Esophagus squamous epithelium (tissue), 5 donors: Measurements from ENCODE around the gene CYP2W1. TPM values are rescaled to one million over a fixed set of nuclear protein-coding genes. Genes with fewer than 3 reads are reported as not detected.

ENCODE experiments used
- DNase-seq: peaks from one replicate; lab custom pipeline; 2025; lab: John Stamatoyannopoulos, UW
- H3K27ac ChIP-seq, 4 donors: fragments of 200-600 bp; sonication (generic); one replicate each; pipeline ENCODE4 v1.5.1; 2016 to 2019; ENCODE audit warnings: mild to moderate bottlenecking in 1 of 4
- H3K27me3 ChIP-seq, 4 donors: fragments of 200-600 bp; sonication (generic); 1 replicate in 3 of 4; 2 replicates in 1 of 4; pipeline versions ENCODE4 v1.5.1 to v1.6.0; 2017 to 2021; ENCODE audit warnings: antibody characterized with exemption in 1 of 4
- H3K36me3 ChIP-seq, 3 donors: fragments of 200-600 bp; sonication (generic); one replicate each; pipeline ENCODE4 v1.5.1; 2016 to 2019
- H3K4me1 ChIP-seq, 3 donors: fragments of 200-600 bp; sonication (generic); one replicate each; pipeline ENCODE4 v1.5.1; 2017 to 2019
- H3K4me3 ChIP-seq, 4 donors: fragments of 200-600 bp; sonication (generic); 1 replicate in 3 of 4; 2 replicates in 1 of 4; pipeline ENCODE4 v1.5.1; 2016 to 2019; ENCODE audit warnings: mild to moderate bottlenecking in 2 of 4, moderate library complexity in 1 of 4
- H3K9me3 ChIP-seq, 3 donors: fragments of 200-600 bp; sonication (generic); one replicate each; pipeline ENCODE4 v1.5.1; 2016 to 2019
- CTCF ChIP-seq, 6 experiments: fragments of 450-650 bp in 4 of 6; fragments of 200-600 bp in 2 of 6; sonication (generic) in 2 of 6; IDR thresholded peaks; one replicate each; pipeline ENCODE4 v1.5.1; 2016 to 2019; ENCODE audit warnings: antibody characterized with exemption in 6 of 6, mild to moderate bottlenecking in 4 of 6, moderate library complexity in 4 of 6
- POLR2A ChIP-seq, 4 donors: fragments of 450-650 bp; IDR thresholded peaks; one replicate each; pipeline ENCODE4 v1.6.1; 2017; ENCODE audit warnings: antibody characterized with exemption in 4 of 4, mild to moderate bottlenecking in 4 of 4, moderate library complexity in 3 of 4
- WGBS, 2 donors: methylation state at CpG; one replicate each; pipeline ENCODE4 v1.1.5; 2018; 5-methylcytosine and 5-hydroxymethylcytosine counted together
- intact Hi-C: fragments of 100-400 bp; cut with DNase I; formaldehyde crosslinking; loops from one replicate; pipeline ENCODE4 v1.15.0; 2022
- total RNA-seq, 4 donors: library from RNA; depleted of rRNA; stranded (reverse); fragments of >200 nt; gene quantifications; one replicate each; pipeline ENCODE4 v1.1.0, GENCODE V29; 2016
- donor health status: DM: yes; HTN: yes; CAD: no.

CYP2W1 gene
- total RNA-seq, 4 donors from 2014 or later = 0.76 TPM; not detected in 3

DNA sequence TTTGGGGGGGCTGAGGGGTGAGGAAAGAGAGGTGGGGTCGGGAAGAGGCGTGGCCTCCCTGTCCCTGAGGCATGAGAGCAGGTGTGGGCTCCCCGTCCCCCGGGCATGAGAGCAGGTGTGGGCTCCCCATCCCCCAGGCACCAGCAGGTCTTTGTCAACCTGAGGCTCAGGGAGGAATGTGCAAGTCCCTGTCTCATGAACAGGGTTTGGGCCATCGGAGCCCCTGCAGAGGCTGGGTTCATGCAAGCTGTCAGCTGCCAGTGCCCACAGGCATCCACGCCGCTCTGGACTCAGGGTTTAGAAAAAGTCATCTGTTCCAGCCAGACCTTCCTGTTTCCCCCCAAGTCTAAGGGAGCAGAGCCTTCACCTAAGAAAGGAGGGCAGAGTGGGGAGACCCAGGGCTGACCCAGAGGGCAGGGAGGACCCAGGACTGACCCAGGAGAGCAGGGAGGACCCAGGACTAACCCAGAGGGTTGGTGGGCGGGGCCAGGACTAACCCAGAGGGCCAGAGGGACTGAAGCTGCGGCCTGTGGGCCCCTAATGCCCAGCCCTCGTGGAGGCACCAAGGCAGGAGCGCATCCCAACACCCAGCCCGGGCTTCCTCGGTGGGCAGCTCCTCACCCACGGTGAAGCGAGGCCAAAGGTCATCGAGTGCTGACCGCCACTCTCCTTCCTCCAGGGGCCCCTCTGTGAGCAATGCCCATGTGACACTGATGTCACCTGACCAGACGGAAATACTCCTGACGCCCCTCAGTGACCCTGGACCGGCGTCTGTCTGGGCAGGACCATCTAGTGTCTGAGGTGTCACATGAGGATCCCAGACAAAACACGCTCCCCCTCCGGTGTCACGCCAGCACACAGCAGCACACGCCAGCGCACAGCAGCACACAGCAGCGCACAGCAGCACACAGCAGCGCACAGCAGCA, 32.5 kb downstream of the CYP2W1 start:
- Histone ChIP-seq H3K4me3 (no peak overlapping the region), H3K27ac (no peak overlapping the region), H3K4me1 (peaks cover 5 to 44% (median 13%) of the 10 kb centered on the region in 3 donors), H3K27me3 (no peaks in the 10 kb centered on the region), H3K36me3 (peaks cover 0 to 17% (median 0%) of the 10 kb centered on the region in 3 donors), H3K9me3 (no peaks in the 10 kb centered on the region)
- 84% methylated on average over 7 of the region's 28 CpGs; no CpG with 5 or more reads in 1 of the 2 donors for WGBS, 2 donors
- intact Hi-C loops = no loop called here
- TF ChIP-seq POLR2A (IDR thresholded peaks at IDR 0.05) = no peak
- TF ChIP-seq CTCF (IDR thresholded peaks at IDR 0.05) = no peak
- no peak for DNase-seq

DNA sequence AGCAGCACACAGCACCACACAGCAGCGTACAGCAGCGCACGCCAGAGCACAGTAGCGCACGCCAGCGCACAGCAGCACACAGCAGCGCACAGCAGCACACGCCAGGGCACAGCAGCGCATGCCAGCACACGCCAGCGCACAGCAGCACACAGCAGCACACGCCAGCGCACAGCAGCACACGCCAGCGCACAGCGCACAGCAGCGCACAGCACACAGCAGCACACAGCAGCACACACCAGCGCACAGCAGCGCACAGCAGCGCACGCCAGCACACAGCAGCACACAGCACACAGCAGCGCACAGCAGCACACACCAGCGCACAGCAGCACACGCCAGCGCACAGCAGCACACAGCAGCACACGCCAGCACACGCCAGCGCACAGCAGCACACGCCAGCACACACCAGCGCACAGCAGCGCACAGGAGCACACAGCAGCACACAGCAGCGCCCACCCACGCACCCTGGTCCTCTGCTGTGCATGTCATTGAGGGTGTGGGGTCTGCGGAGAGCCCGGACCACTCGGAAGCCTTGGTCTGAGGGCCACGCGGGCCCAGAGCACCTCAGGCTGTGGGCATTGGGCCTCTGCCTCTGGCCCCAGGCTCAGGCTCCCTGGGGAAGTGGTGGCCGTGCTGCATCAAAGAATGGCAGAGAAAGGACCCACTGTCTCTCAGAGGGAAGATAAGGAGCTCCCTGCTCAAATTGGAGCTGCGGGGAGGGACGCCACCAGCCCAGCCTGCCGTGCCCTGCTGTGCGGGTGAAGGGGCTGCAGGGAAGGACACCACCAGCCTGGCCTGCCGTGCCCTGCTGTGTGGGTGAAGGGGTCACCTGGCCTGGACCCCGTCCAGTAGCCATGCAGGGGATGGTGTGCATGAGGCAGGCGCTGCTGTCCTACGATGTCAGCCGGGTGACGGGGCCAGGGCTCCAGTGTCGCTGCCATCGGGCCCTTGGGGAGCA, 33.9 kb downstream of the CYP2W1 start:
- no peak overlapping the region for H3K27ac ChIP-seq
- H3K4me3 ChIP-seq = no peak overlapping the region
- no peak for DNase-seq
- peaks cover 5 to 37% (median 13%) of the 10 kb centered on the region in 3 donors for H3K4me1 ChIP-seq
- intact Hi-C loops = no loop called here
- H3K27me3 ChIP-seq = no peaks in the 10 kb centered on the region
- no peaks in the 10 kb centered on the region for H3K9me3 ChIP-seq
- 83 to 92% methylated on average over 2 to 16 of the region's 51 CpGs for WGBS, 2 donors
- TF ChIP-seq POLR2A (IDR thresholded peaks at IDR 0.05) = no peak
- TF ChIP-seq CTCF (IDR thresholded peaks at IDR 0.05) = no peak
- H3K36me3 ChIP-seq = peaks cover 0 to 31% (median 0%) of the 10 kb centered on the region in 3 donors

- no peaks in the 10 kb centered on the region for H3K9me3 ChIP-seq
Observed at GRCh38 chr7:1017586-1018333, 34.8 kb downstream of the CYP2W1 start.

DNA sequence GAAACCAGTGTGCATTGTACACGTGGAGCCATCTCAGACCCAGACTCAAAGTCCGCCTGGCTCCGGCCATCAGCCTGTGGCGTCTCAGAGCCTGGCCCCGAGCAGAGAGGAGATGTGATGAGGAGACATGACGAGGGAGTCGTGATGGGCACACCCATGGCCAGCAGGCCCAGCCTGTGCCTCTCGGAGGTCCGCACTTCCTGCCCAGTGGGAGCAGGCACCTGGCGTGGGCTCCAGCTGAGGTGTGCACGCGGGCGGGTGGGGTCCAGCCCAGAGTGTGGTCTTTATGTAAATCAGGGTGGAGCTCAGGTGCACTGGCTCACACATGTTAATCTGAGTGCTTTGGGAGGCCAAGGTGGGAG, 35.3 kb downstream of the CYP2W1 start:
- Histone ChIP-seq H3K4me3 (no peak overlapping the region), H3K36me3 (peaks cover 0 to 44% (median 0%) of the 10 kb centered on the region in 3 donors), H3K4me1 (peaks cover 0 to 23% (median 6%) of the 10 kb centered on the region in 3 donors), H3K27me3 (no peaks in the 10 kb centered on the region), H3K27ac (no peak overlapping the region), H3K9me3 (no peaks in the 10 kb centered on the region)
- intact Hi-C loops = no loop called here
- no peak for TF ChIP-seq CTCF (IDR thresholded peaks at IDR 0.05)
- no peak for TF ChIP-seq POLR2A (IDR thresholded peaks at IDR 0.05)
- no peak for DNase-seq
- WGBS, 2 donors = 90% methylated on average over 9 of the region's 13 CpGs; no CpG with 5 or more reads in 1 of the 2 donors

More at GRCh38 chr7:1017586-1018333, 34.8 kb downstream of the CYP2W1 start:
- no peak for TF ChIP-seq CTCF (IDR thresholded peaks at IDR 0.05)
- no peak for TF ChIP-seq POLR2A (IDR thresholded peaks at IDR 0.05)
- Histone ChIP-seq H3K36me3 (peaks cover 0 to 40% (median 0%) of the 10 kb centered on the region in 3 donors), H3K4me3 (no peak overlapping the region), H3K27me3 (no peaks in the 10 kb centered on the region), H3K27ac (no peak overlapping the region), H3K4me1 (peaks cover 1 to 28% (median 9%) of the 10 kb centered on the region in 3 donors)
- WGBS, 2 donors = 92 to 96% methylated on average over 29 to 32 of the region's 34 CpGs
- no peak for DNase-seq
- intact Hi-C loops = no loop called here
